Vagina (tissue), 2 donors: ENCODE results near the gene FHIP1A. TPM values are rescaled to one million over a fixed set of nuclear protein-coding genes. Genes with fewer than 3 reads are reported as not detected.
A peak's percentile ranks its signal among the peaks of the same experiment; 100 is the strongest.

Source experiments
- DNase-seq, 2 donors: peaks; one replicate each; pipeline ENCODE4 v3.0.0-alpha.2; 2017; ENCODE audit errors: extremely low spot score in 2 of 2
- H3K27ac ChIP-seq: fragments of 200-600 bp; sonication (generic); one replicate; pipeline ENCODE4 v1.5.1; 2019
- H3K27me3 ChIP-seq: fragments of 200-600 bp; sonication (generic); one replicate; pipeline ENCODE4 v1.5.1; 2019
- H3K36me3 ChIP-seq, 2 donors: fragments of 200-600 bp; sonication (generic); one replicate each; pipeline ENCODE4 v1.5.1; 2017 to 2019
- H3K4me1 ChIP-seq: fragments of 200-600 bp; sonication (generic); one replicate; pipeline ENCODE4 v1.5.1; 2019
- H3K4me3 ChIP-seq, 2 donors: fragments of 200-600 bp; sonication (generic); 1 replicate in 1 of 2; 2 replicates in 1 of 2; pipeline ENCODE4 v1.5.1; 2016 to 2019
- H3K9me3 ChIP-seq: fragments of 200-600 bp; sonication (generic); one replicate; pipeline ENCODE4 v1.5.1; 2019
- POLR2A ChIP-seq, 2 donors: fragments of 450-650 bp; IDR thresholded peaks; one replicate each; pipeline ENCODE4 v1.6.1; 2017; ENCODE audit warnings: antibody characterized with exemption in 2 of 2, mild to moderate bottlenecking in 2 of 2, moderate library complexity in 2 of 2
- POLR2AphosphoS5 ChIP-seq, 2 donors: sonication (generic); formaldehyde crosslinking; IDR thresholded peaks; one replicate each; pipeline ENCODE4 v1.9.0; 2017; ENCODE audit warnings: antibody characterized with exemption in 2 of 2, mild to moderate bottlenecking in 2 of 2, low read depth in 1 of 2; ENCODE audit not compliant: insufficient read depth in 1 of 2
- intact Hi-C: fragments of 100-400 bp; cut with DNase I; formaldehyde crosslinking; loops from one replicate; pipeline ENCODE4 v1.15.1; 2023
- total RNA-seq: library from RNA; depleted of rRNA; stranded (reverse); fragments of >200 nt; gene quantifications from one replicate; pipeline ENCODE4 v1.2.3, GENCODE V29; 2016
- TF ChIP-seq, protein P1 (sequence below), 3 experiments: fragments of 450-650 bp in 2 of 3; fragments of 200-600 bp in 1 of 3; sonication (generic) in 1 of 3; IDR thresholded peaks; one replicate each; pipeline ENCODE4 v1.5.1; 2017 to 2019; ENCODE audit warnings: antibody characterized with exemption in 3 of 3, mild to moderate bottlenecking in 2 of 3, moderate library complexity in 2 of 3

The FHIP1A gene
- total RNA-seq = 20.4 TPM

DNA sequence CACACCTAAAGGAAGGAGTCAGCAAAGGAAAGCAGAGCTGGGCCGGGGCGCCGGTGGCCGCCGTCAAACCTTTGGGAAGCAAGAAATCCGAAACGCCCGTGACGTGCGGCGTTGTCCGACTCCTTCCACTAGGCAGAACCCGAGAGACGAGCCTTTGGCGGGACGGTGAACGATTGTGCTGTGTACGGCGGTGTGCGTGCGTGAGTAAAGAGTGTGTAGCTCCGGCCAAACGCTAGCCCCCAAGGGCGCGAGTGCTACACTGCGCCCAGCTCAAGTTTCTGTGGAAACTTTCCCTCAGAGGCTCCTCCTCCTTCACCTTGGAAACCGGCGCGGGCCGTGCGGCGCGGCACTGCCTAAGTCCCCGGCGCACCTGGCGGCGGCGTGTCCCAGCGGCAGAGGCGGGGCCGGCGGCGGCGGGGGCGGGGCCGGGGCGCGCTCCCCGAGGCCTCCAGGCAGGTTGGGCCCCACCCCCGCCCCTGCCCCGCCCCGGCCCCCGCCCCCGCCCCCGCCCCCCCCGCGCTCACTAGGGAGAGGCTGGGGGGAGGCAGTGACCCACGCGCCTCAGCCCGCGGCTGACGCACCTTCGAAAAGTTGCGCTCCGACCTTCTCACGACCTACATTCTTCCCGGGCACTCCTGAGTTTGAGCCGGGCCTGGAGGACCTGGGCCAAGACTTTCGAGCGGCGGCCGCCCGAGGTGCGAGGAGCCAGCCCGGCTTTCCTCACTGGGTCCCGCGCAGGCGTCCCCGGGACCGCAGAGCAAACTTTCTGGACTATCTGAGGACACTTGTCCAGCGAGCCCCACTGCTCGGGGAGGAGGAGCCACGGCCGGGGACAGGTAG lies at the start of gene FHIP1A:
Gene FHIP1A (plus strand): TSS at position 547 of the 840 bp plus-strand sequence. CDS start 157,084 bp downstream, outside the sequence.
- no peaks in the 10 kb centered on the region for H3K27me3 ChIP-seq
- H3K27ac ChIP-seq = peak within 1 kb of the TSS; percentile 82
- peak within 1 kb of the TSS; percentile 56 to 63 for H3K4me3 ChIP-seq
- no peaks in the 10 kb centered on the region for H3K9me3 ChIP-seq
- H3K4me1 ChIP-seq = peaks cover 13% of the 10 kb centered on the region
- DNase-seq = no peak
- no peaks in the 10 kb centered on the region for H3K36me3 ChIP-seq
- intact Hi-C loops = no loop called here
- TF ChIP-seq, protein P1, sequence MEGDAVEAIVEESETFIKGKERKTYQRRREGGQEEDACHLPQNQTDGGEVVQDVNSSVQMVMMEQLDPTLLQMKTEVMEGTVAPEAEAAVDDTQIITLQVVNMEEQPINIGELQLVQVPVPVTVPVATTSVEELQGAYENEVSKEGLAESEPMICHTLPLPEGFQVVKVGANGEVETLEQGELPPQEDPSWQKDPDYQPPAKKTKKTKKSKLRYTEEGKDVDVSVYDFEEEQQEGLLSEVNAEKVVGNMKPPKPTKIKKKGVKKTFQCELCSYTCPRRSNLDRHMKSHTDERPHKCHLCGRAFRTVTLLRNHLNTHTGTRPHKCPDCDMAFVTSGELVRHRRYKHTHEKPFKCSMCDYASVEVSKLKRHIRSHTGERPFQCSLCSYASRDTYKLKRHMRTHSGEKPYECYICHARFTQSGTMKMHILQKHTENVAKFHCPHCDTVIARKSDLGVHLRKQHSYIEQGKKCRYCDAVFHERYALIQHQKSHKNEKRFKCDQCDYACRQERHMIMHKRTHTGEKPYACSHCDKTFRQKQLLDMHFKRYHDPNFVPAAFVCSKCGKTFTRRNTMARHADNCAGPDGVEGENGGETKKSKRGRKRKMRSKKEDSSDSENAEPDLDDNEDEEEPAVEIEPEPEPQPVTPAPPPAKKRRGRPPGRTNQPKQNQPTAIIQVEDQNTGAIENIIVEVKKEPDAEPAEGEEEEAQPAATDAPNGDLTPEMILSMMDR (IDR thresholded peaks at IDR 0.05) = no peak
- TF ChIP-seq POLR2AphosphoS5 (IDR thresholded peaks at IDR 0.05; ENCODE audit: insufficient read depth in 1 of 2, low read depth in 1 of 2) = peak in 1 of 2 donors; percentile 48
- no peak for TF ChIP-seq POLR2A (IDR thresholded peaks at IDR 0.05)

DNA sequence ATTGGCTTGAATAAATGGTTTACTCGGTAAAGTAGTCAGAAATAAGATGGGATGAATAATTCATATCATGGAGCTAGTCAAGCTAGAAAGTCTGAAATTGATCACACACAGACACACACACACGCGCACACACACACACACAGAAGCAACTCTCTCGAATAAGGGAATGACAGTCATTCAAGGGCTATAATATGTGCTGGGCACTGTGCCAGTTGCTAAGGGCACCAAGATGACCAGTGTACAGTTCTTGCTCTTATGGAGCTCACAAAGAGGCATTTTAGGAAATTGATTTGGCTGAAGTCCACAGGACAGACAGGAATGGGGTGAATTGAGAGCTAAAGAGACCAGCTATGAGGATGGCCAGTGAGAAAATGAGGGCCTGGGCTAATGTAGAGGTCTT lies 49.4 kb upstream of the FHIP1A start:
- Histone ChIP-seq H3K9me3 (no peaks in the 10 kb centered on the region), H3K4me1 (peaks cover 6% of the 10 kb centered on the region), H3K36me3 (no peaks in the 10 kb centered on the region), H3K27ac (no peak overlapping the region), H3K27me3 (no peaks in the 10 kb centered on the region), H3K4me3 (no peak overlapping the region)
- DNase-seq = no peak
- no peak for TF ChIP-seq POLR2AphosphoS5 (IDR thresholded peaks at IDR 0.05; ENCODE audit: insufficient read depth in 1 of 2, low read depth in 1 of 2)
- TF ChIP-seq, protein P1 (IDR thresholded peaks at IDR 0.05) = no peak
- TF ChIP-seq POLR2A (IDR thresholded peaks at IDR 0.05) = no peak
- intact Hi-C loops = no loop called here

DNA sequence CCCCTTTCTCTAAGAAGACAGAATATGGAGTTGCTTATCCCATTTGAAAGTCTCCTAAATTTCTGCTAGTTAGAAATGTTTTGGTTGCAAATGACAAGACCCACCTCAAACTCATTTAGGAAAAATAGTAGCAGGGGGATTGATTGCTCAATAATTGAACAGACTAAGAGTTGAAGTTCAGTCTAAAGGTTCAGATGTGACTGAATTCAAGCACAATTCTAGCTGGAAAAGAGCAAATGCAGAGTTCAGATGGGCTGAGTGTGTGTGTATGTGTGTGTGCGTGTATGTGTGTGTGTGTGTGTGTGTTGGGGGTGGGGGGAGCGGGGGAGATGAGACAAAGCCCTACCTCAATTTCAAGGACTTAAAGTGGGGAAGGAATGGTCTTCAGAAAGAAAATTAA lies 47.9 kb upstream of the FHIP1A start:
- TF ChIP-seq POLR2A (IDR thresholded peaks at IDR 0.05) (no peak), POLR2AphosphoS5 (IDR thresholded peaks at IDR 0.05; ENCODE audit: insufficient read depth in 1 of 2, low read depth in 1 of 2) (no peak)
- TF ChIP-seq, protein P1 (IDR thresholded peaks at IDR 0.05) = no peak
- Histone ChIP-seq H3K36me3 (no peaks in the 10 kb centered on the region), H3K4me1 (peaks cover under 1% of the 10 kb centered on the region), H3K4me3 (no peak overlapping the region), H3K9me3 (no peaks in the 10 kb centered on the region), H3K27ac (no peak overlapping the region), H3K27me3 (no peaks in the 10 kb centered on the region)
- intact Hi-C loops = loop anchor here (5.0 kb wide), 1 partner anchor 239 kb away; no protein-coding TSS in a partner anchor
- no peak for DNase-seq

DNA sequence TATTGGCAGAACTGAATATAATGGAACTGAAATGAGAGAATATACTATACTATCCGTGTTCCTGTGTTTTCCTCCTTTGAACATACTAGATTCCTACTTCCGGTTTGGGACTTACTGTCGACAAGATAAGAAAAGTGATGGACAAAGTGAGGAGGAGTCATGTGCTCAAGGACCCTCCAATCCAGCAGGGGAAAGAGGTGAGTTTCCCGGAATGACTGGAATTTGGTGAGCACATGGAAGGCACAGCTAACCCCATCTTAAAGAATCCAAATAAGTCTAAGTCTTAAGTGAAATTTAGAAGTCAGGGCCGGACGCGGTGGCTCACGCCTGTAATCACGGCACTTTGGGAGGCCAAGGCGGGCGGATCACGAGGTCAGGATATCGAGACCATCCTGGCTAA lies 47.0 kb upstream of the FHIP1A start:
- H3K9me3 ChIP-seq = no peaks in the 10 kb centered on the region
- no peaks in the 10 kb centered on the region for H3K27me3 ChIP-seq
- TF ChIP-seq POLR2AphosphoS5 (IDR thresholded peaks at IDR 0.05; ENCODE audit: insufficient read depth in 1 of 2, low read depth in 1 of 2) (no peak), POLR2A (IDR thresholded peaks at IDR 0.05) (no peak)
- TF ChIP-seq, protein P1 (IDR thresholded peaks at IDR 0.05) = no peak
- H3K4me1 ChIP-seq = no peaks in the 10 kb centered on the region
- intact Hi-C loops = loop anchor here (5.0 kb wide), 1 partner anchor 240 kb away; no protein-coding TSS in a partner anchor
- DNase-seq = no peak
- H3K4me3 ChIP-seq = no peak overlapping the region
- no peak overlapping the region for H3K27ac ChIP-seq
- H3K36me3 ChIP-seq = no peaks in the 10 kb centered on the region
